Peyer's patch (tissue), 4 donors: Measurements from ENCODE around the gene DYNLT4. TPM values are rescaled to one million over a fixed set of nuclear protein-coding genes. Genes with fewer than 3 reads are reported as not detected.
"Not testable (repeated sequence)": the region's sequence is repeated elsewhere in the genome, so short reads cannot be mapped to it uniquely, and the experiment has no call there.

Experiments
- DNase-seq, 3 donors: peaks; one replicate each; pipeline ENCODE4 v3.0.0-alpha.2; 2017 to 2019
- H3K27ac ChIP-seq, 4 donors: fragments of 200-600 bp; sonication (generic); one replicate each; pipeline ENCODE4 v1.5.1; 2016 to 2019
- H3K27me3 ChIP-seq, 2 donors: fragments of 200-600 bp; sonication (generic); one replicate each; pipeline ENCODE4 v1.5.1; 2019
- H3K36me3 ChIP-seq, 3 donors: fragments of 200-600 bp; sonication (generic); one replicate each; pipeline ENCODE4 v1.5.1; 2016 to 2019
- H3K4me1 ChIP-seq, 4 donors: fragments of 200-600 bp; sonication (generic); one replicate each; pipeline ENCODE4 v1.5.1; 2016 to 2019
- H3K4me3 ChIP-seq, 4 donors: fragments of 200-600 bp; sonication (generic); 1 replicate in 3 of 4; 2 replicates in 1 of 4; pipeline ENCODE4 v1.5.1; 2016 to 2019; ENCODE audit warnings: mild to moderate bottlenecking in 1 of 4
- H3K9me3 ChIP-seq, 4 donors: fragments of 200-600 bp; sonication (generic); one replicate each; pipeline ENCODE4 v1.5.1; 2016 to 2019; ENCODE audit warnings: mild to moderate bottlenecking in 1 of 4
- POLR2A ChIP-seq, 2 donors: fragments of 450-650 bp; IDR thresholded peaks; one replicate each; pipeline ENCODE4 v1.5.1; 2017; ENCODE audit warnings: antibody characterized with exemption in 2 of 2, mild to moderate bottlenecking in 2 of 2, moderate library complexity in 2 of 2
- total RNA-seq, 4 donors: library from RNA; depleted of rRNA; stranded (reverse); fragments of >200 nt; gene quantifications; one replicate each; pipeline ENCODE4 v1.1.0, GENCODE V29; 2016
- TF ChIP-seq, protein P1 (sequence below), 6 experiments: fragments of 450-650 bp in 4 of 6; fragments of 200-600 bp in 2 of 6; sonication (generic) in 1 of 6; IDR thresholded peaks; one replicate each; pipeline ENCODE4 v1.5.1; 2017 to 2019; ENCODE audit warnings: antibody characterized with exemption in 6 of 6, mild to moderate bottlenecking in 3 of 6, moderate library complexity in 1 of 6

The DYNLT4 gene
- total RNA-seq, 4 donors from 2014 or later, result 3.5 TPM; not detected in 3

DNA sequence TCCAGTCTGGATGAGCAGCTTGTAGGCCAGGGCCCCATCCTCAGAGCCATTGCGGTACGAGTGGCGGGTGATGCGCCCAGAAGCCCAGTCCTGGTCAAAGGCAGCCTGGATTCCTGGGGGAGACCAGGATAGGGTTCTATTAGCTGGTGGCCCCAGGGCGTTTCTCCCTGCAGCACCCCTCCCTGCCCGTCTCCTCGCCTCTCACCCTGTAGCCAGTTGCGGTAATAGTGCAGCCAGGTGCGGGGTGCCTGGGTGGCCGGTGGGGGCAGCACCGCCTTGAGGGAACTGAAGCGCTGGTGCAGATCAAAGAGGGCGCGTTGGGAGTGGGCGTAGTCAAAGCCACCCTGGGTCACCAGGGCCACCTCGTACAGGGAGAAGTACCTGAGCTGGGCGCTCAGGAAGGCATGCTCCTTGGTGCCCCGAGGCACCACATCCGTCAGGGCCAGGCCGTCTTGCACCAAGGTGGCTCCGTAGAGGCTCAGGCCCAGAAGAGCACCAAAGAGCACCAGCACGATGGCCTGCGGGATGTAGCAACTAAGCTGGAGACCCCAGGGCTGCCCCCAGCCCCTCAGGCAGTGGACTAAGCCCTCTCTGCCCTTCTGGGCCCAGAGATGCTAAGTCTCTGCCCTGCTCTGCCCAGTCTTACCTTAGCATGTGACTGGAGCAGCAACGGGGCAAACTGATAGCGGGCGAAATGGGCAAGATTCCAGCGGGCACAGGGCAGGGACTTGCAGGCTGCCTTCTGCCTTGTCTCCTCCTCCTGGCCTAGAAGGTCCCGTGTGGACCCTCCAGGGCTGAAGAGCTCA is 20.2 kb upstream of the DYNLT4 start:
- DNase-seq, result no peak
- no peaks in the 10 kb centered on the region for H3K4me1 ChIP-seq
- H3K4me3 ChIP-seq, result no peak overlapping the region
- no peaks in the 10 kb centered on the region for H3K27me3 ChIP-seq
- H3K36me3 ChIP-seq, result no peaks in the 10 kb centered on the region
- TF ChIP-seq, protein P1, sequence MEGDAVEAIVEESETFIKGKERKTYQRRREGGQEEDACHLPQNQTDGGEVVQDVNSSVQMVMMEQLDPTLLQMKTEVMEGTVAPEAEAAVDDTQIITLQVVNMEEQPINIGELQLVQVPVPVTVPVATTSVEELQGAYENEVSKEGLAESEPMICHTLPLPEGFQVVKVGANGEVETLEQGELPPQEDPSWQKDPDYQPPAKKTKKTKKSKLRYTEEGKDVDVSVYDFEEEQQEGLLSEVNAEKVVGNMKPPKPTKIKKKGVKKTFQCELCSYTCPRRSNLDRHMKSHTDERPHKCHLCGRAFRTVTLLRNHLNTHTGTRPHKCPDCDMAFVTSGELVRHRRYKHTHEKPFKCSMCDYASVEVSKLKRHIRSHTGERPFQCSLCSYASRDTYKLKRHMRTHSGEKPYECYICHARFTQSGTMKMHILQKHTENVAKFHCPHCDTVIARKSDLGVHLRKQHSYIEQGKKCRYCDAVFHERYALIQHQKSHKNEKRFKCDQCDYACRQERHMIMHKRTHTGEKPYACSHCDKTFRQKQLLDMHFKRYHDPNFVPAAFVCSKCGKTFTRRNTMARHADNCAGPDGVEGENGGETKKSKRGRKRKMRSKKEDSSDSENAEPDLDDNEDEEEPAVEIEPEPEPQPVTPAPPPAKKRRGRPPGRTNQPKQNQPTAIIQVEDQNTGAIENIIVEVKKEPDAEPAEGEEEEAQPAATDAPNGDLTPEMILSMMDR (IDR thresholded peaks at IDR 0.05), result no peak
- TF ChIP-seq POLR2A (IDR thresholded peaks at IDR 0.05), result no peak
- no peak overlapping the region for H3K27ac ChIP-seq
- no peaks in the 10 kb centered on the region for H3K9me3 ChIP-seq

DNA sequence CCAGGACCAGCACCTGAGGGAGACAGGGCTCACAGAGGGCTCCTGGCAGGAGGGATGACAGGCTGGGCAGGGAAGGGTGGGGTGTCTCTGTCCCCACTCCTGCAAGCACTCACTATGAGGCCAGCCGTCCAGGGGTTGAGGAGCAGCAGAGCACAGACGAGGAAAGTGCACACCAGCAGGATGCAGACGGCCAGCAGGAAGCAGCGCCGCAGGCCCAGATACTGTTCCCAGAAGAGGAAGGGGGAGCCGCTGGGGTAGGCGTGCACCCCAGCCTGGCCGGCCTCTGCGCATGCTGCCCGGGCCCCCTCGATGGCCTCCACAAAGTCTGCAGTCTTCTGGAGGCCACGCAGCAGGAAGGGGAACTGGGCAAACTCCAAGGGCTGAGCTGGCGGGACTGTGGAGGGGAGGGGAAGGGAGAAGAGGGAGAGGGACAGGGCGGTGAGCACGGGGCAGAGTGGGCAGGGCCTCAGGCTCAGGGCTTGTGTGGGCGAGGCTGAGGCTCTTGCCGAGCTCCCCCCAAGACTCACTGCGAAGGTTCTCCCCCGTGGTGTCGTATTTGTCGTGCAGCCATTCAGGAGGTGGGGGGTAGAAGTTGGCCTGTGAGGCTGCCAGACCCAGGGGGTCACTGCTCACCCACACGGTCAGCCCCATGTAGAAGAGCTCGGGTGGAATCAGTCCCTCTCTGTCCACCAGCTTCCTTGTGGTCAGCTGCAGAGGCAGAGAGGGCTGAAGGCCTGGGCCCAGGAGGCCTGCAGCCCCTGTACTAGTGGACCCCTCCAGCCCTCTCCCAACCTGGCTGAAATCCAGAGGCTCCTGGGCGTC is 19.4 kb upstream of the DYNLT4 start:
- Histone ChIP-seq H3K27me3 (no peaks in the 10 kb centered on the region), H3K36me3 (no peaks in the 10 kb centered on the region), H3K4me1 (no peaks in the 10 kb centered on the region), H3K27ac (peak overlapping the region in 2 of 4 donors; percentile 19 to 30), H3K4me3 (no peak overlapping the region), H3K9me3 (no peaks in the 10 kb centered on the region)
- DNase-seq, result no peak
- TF ChIP-seq POLR2A (IDR thresholded peaks at IDR 0.05), result no peak
- TF ChIP-seq, protein P1 (IDR thresholded peaks at IDR 0.05), result no peak

- H3K9me3 ChIP-seq, H3K36me3 ChIP-seq, H3K27me3 ChIP-seq, H3K27ac ChIP-seq, H3K4me3 ChIP-seq: not testable (repeated sequence)
- H3K4me1 ChIP-seq, result peaks cover 0 to 10% (median 0%) of the 10 kb centered on the region in 4 donors
- DNase-seq, result peak in 1 of 3 donors; percentile 9
These were observed 17.2 kb upstream of the DYNLT4 start for GRCh38 chr1:44824392-44824791.

DNA sequence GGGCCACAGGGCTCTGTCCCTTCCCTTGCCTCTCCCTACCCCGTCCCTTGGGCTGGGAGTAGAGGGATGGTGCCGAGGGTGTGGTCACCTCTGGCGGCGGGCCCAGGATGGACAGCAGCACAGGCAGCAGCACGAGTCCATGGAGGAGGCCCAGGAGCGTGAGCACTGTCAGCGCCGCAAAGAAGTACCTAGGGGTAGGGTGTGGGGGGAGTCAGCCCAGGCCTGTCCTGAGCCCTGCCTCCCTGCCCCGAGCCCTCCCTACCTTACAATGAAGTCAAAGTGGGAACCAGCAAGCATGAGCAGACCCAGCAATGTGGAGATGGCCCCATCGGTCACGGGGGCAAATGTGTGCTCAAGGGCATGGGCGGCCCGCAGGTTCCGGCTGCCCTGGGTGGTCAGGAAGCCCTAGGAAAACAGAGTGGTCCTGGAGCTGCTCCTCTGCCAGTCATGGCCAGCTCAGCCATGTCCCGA is 15.9 kb upstream of the DYNLT4 start:
- H3K9me3 ChIP-seq, result no peaks in the 10 kb centered on the region
- TF ChIP-seq, protein P1 (IDR thresholded peaks at IDR 0.05), result no peak
- TF ChIP-seq POLR2A (IDR thresholded peaks at IDR 0.05), result no peak
- peak in 1 of 3 donors; percentile 44 for DNase-seq
- H3K27me3 ChIP-seq, result no peaks in the 10 kb centered on the region
- H3K4me3 ChIP-seq, result no peak overlapping the region
- H3K27ac ChIP-seq, result no peak overlapping the region
- no peaks in the 10 kb centered on the region for H3K36me3 ChIP-seq
- peaks cover 0 to 10% (median 2%) of the 10 kb centered on the region in 4 donors for H3K4me1 ChIP-seq

GRCh38 chr1:44822131-44822701 is 15.1 kb upstream of the DYNLT4 start:
- TF ChIP-seq, protein P1 (IDR thresholded peaks at IDR 0.05), result no peak
- no peak for TF ChIP-seq POLR2A (IDR thresholded peaks at IDR 0.05)
- Histone ChIP-seq H3K27ac (no peak overlapping the region), H3K4me3 (no peak overlapping the region), H3K27me3 (no peaks in the 10 kb centered on the region), H3K4me1 (peaks cover 0 to 10% (median 2%) of the 10 kb centered on the region in 4 donors), H3K36me3 (no peaks in the 10 kb centered on the region), H3K9me3 (no peaks in the 10 kb centered on the region)
- DNase-seq, result peak in 1 of 3 donors; percentile 47
